HG02571 (cell line): ENCODE measurements around the gene PGBD5.
"Not testable (repeated sequence)": the region's sequence is repeated elsewhere in the genome, so short reads cannot be mapped to it uniquely, and the experiment has no call there.

ENCODE experiments used
- ATAC-seq: cut with Tn5 transposase; IDR thresholded peaks from one replicate; pipeline ENCODE4 v1.9.1; 2021; ENCODE audit warnings: mild to moderate bottlenecking, moderate library complexity; ENCODE audit not compliant: unreplicated experiment

PGBD5 gene

GRCh38 chr1:230425252-230426091 is 660 bp downstream of the PGBD5 start:
- peak; percentile 7 for ATAC-seq

DNA sequence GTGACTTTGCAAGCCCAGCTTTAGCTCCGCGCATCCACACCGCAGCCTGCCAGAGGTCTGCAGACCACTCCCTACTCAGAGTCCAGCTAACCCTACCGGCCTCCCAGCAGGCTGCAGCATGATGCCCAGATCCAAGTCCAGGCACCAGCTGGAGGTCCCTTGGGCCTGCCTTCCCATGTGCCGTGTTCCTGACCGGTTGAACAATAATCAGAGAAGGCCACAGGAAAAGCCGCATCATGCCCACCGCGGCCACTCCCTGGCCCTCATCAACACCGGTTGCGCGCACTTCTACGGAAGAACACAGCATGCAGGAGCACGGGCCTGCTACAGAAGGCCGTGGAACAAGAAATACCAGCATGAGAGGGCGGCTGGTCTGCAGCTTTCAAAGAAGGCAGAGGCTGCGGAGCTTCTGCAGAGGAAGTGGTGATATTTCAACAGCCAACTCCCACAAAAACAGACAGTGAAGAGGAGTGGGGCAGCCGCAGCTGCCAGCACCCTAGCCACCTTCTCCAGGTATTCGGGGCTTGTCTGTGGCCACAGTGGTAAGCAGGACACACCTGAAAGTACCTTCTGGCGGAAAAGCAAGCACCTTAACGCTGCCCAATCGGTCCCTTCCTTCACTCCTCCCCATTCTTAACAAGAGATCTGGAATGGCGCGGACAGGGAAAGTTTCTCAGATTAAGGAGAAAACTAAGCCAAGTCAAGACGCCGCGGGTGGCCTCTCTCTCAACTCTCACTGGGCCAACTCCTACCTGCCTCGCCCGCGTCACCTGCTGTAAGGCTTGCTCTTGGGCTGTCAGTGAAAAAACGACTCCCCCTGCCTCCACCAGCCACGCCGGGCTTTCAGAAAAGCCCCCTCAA is 1.5 kb downstream of the PGBD5 start:
- no peak for ATAC-seq

DNA sequence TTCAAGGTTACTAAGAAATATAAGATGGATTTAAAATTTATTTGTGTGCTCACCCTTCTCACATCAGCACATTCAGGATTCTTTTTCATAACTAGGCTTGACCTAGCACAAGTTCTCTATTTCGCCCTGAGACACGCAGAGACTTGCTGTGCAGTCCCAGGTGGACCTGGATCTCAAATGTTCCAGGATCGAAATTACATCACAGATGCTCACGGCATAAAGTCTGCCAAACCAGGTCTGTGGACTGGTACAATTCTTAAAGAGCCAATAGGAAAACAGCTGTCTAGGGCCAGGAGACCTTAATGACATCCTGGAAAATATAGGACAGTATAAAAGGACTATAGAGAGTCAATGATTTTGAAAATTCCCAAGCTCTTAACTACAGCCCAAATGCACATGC is 2.2 kb downstream of the PGBD5 start:
- no peak for ATAC-seq

GRCh38 chr1:230423261-230423660 is 2.9 kb downstream of the PGBD5 start:
- no peak for ATAC-seq

- no peak for ATAC-seq
Measured at GRCh38 chr1:230422221-230422981, 3.7 kb downstream of the PGBD5 start.

DNA sequence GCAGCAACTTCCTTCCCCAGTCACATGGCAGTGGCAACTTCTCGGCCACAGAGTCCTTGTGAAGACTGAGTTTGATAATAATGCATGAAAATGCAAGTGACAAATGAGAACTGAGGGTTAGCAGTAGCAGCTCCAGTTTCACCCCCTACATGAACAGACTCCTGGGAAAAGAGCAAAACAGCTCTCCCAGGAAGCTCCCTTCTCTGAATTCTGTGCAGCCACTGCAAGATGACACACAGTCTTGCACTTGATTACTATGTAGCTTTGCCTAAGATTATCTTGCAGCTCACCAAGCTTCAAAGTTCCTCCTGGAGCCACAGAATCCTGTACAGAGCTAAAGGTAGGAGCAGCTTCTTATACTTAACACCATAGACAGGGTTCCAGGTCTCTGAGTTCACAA is 4.7 kb downstream of the PGBD5 start:
- ATAC-seq: no peak

- not testable (repeated sequence) for ATAC-seq
Measured at GRCh38 chr1:230420372-230420771, 5.8 kb downstream of the PGBD5 start.

DNA sequence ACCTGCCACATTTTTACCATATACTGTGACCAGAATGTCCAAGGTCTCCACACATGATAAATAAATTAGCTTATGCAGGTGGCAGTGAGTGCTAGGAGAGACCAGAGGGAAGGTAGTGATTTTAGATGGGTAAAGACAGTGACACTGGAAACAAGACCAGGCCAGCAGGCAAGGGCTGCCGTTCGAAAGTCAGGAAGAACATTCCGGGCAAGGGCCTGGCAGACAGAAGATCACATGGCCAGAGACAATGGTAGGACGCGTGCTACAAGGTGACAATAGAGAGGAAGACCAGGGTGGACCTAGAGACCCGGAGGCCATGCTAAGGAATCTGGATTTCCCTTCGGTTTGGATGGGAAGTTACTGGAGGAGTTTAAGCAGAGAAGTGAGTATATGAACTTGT is 9.7 kb downstream of the PGBD5 start:
- ATAC-seq: no peak

DNA sequence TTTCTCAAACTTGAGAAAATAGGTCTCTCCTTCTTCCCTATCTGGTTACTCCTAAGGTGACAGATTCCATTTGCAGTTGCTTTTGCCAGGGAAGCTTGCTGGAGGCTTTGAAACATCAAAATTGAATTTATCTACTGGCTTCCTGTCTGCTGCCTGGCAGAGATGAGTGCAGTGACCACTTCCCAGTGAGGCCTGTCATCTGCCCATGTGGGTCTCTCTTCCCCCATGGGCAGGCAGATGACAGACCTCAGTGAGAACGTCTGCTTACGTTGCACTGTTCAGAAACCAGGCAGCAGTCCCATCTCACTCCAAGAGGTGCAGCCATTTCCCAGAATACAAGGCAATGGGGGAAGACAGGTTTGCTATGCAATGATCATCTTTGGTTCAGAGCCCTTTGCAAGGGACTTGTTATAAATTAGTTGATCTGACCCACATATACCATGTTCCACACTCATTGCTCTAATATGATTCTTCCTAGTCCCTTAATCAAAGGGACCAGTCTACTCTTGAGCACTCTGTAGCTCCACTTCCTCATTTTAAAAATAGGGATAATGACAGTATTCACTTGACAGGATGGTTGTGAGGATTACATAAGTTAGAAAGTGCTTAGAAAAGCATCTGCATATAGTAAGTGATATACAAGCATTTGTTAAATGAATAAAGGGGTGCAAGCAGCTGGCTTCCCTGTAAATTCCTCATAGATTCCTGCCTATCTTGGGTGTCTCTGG is 10.6 kb downstream of the PGBD5 start:
- ATAC-seq: no peak

DNA sequence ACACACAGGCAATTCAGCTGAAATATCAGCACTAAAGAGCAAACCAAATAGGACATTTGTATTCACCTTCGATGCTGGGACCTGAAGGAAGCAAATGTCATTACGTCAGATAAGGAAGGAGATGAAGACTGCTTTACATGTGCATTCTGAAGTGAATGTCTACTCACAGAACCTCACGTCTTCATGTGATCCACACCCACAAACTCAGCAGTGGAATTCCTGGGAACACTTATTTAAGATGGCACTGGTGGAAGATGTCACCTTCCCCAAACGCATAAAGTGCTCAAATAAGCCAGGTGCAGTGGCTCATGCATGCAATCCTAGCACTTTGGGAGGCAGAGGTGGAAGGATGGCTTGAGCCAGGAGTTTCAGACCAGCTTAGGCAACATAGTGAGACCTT is 11.4 kb downstream of the PGBD5 start:
- no peak for ATAC-seq

- no peak for ATAC-seq
Measured at GRCh38 chr1:230414102-230414501, 12.0 kb downstream of the PGBD5 start.

DNA sequence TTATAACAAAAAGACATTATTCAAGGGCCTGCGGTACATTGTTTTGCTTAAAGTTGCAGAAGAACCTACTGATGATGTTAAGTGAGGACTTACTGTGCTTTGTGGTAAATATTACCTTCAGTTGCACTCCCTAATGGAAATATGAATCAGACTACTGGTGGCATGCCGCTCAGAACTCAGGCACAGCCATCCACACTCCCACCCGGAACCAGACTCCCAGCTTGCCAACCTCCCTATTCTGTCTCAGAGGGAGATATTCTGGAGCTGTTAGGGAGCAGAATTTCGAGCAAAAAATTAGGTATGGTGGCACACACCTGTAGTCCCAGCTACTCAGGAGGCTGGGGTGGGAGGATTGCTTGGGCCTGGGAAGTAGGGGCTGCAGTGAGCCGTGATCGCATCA is 13.1 kb downstream of the PGBD5 start:
- ATAC-seq: no peak

DNA sequence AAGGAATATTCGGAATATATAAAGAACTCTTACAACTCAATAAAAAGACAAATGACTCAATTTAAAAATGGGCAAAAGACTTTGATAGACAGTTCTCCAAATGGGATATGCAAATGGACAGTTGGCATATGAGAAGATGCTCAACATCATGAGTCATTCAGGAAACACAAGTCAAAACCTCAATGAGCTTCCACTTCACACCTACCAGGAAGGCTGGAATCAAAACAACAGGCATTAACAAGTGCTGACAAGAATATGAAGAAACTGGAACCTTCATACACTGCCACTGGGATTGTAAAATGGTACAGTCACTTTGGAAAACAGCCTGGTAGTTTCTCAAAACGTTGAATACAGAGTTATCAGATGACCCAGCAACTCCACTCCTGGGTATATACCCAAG is 17.2 kb downstream of the PGBD5 start:
- no peak for ATAC-seq

- no peak for ATAC-seq
Measured at GRCh38 chr1:230407351-230407750, 18.8 kb downstream of the PGBD5 start.

- ATAC-seq: not testable (repeated sequence)
Measured at GRCh38 chr1:230406727-230407126, 19.4 kb downstream of the PGBD5 start.

- ATAC-seq: no peak
Measured at GRCh38 chr1:230403442-230403841, 22.7 kb downstream of the PGBD5 start.

GRCh38 chr1:230401763-230402294 is 24.3 kb downstream of the PGBD5 start:
- ATAC-seq: no peak

DNA sequence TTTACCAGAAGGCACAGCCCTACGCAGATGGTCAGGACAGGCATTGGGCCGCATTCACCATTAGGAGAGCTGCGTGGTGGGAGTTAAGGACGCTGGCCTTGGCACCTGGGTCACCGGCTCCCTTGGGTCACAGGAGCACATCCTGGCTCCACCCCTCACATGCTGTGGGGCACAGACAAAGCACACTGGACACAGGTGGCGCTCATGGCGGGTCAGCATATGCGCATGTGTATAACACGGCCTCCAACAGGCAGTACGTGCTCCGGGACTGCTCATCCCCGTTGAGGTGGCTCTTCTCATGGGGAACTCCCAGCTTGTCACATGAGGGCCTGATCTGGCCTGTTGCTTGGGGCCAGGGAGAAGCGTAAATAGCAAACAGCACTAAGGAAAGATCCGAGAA is 25.0 kb downstream of the PGBD5 start:
- ATAC-seq: no peak

DNA sequence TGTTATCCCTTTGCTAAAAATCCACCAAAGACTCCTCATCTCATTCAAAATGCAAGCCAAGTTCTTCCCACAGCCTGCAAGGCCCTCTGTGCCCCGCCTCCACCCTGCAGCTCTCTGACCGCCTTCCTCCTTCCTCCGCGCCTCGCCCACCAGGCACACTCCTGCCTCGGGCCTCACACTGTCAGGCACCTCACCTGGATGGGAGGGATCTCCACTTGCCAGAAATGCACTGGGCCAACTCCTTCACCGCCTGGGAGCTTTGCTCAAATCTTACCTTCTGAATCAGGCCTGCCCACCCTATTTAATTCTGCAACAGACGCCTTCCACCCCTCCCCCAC is 26.2 kb downstream of the PGBD5 start:
- ATAC-seq: no peak

DNA sequence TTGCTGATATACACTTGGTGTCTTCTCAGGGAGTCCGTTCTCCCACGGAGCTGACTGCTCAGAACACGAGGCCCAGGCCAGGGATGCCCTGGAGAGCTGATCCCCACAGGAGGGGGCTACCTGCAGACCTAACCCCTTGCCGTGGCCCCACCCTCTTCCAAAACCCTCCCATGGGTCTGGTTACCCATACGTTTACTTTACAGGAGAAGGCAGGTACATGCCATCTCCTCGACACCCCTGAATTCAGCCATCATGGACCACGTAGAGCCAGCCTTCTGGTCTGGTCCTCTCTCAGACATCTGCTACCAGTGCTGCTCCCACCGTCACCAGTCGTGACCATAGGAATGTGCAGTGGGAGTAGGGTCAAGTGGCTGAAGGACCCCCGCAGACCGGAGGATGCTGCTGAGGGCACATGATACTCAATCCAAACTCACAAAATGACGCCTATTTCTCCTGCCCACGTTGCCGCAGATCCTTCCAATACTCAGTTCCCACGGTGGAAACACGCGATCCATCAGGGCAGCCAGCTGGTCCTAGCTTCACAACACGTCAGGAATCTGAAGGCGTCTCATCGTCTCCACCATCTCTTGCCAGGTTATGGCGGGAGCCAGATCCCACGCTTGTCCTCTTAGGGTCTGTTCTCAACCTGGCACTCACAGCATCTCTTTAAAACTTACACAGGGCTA is 26.7 kb downstream of the PGBD5 start:
- no peak for ATAC-seq
